Measurements from ENCODE around the gene UNC93A. TPM values are rescaled to one million over a fixed set of nuclear protein-coding genes. Genes with fewer than 3 reads are reported as not detected.
"Not testable (repeated sequence)": the region's sequence is repeated elsewhere in the genome, so short reads cannot be mapped to it uniquely, and the experiment has no call there.

Gene UNC93A
- polyA plus RNA-seq, 3 donors: not detected

- WGBS, 3 donors: 81 to 84% (median 84%) methylated on average over 22 of the region's 22 CpGs
- no peak overlapping the region for H3K27ac ChIP-seq (ENCODE audit: low read depth, low read length)
These were observed 12.8 kb downstream of the UNC93A start for GRCh38 chr6:167303675-167304625.

- H3K27ac ChIP-seq (ENCODE audit: low read depth, low read length): no peak overlapping the region
- 83 to 86% (median 85%) methylated on average over 2 of the region's 2 CpGs for WGBS, 3 donors
These were observed 13.8 kb downstream of the UNC93A start for GRCh38 chr6:167304912-167305311.

- no peak overlapping the region for H3K27ac ChIP-seq (ENCODE audit: low read depth, low read length)
These were observed 14.7 kb downstream of the UNC93A start for GRCh38 chr6:167305796-167306195.

GRCh38 chr6:167306401-167306998 is 15.4 kb downstream of the UNC93A start:
- 81 to 84% (median 84%) methylated on average over 15 of the region's 15 CpGs for WGBS, 3 donors
- no peak overlapping the region for H3K27ac ChIP-seq (ENCODE audit: low read depth, low read length)

More at GRCh38 chr6:167305796-167306195, 14.7 kb downstream of the UNC93A start:
- WGBS, 3 donors: 79 to 87% (median 85%) methylated on average over 18 of the region's 18 CpGs

- 82 to 90% (median 83%) methylated on average over 20 of the region's 20 CpGs for WGBS, 3 donors
- H3K27ac ChIP-seq (ENCODE audit: low read depth, low read length): no peak overlapping the region
These were observed 16.3 kb downstream of the UNC93A start for GRCh38 chr6:167307342-167307955.

GRCh38 chr6:167308207-167308606 is 17.1 kb downstream of the UNC93A start:
- H3K27ac ChIP-seq (ENCODE audit: low read depth, low read length): no peak overlapping the region
- 80 to 88% (median 84%) methylated on average over 5 of the region's 5 CpGs for WGBS, 3 donors

- 66 to 84% (median 75%) methylated on average over 15 to 16 of the region's 17 CpGs for WGBS, 3 donors
- not testable (repeated sequence) for H3K27ac ChIP-seq (ENCODE audit: low read depth, low read length)
These were observed 18.5 kb downstream of the UNC93A start for GRCh38 chr6:167309355-167310192.

GRCh38 chr6:167311286-167311685 is 20.2 kb downstream of the UNC93A start:
- WGBS, 3 donors: 56 to 78% (median 67%) methylated on average over 2 of the region's 2 CpGs
- H3K27ac ChIP-seq (ENCODE audit: low read depth, low read length): no peak overlapping the region

- H3K27ac ChIP-seq (ENCODE audit: low read depth, low read length): not testable (repeated sequence)
- 64 to 82% (median 75%) methylated on average over 6 of the region's 6 CpGs for WGBS, 3 donors
These were observed 20.6 kb downstream of the UNC93A start for GRCh38 chr6:167311691-167312090.

- H3K27ac ChIP-seq (ENCODE audit: low read depth, low read length): no peak overlapping the region
- WGBS, 3 donors: 69 to 73% (median 71%) methylated on average over 11 of the region's 11 CpGs
These were observed 23.2 kb downstream of the UNC93A start for GRCh38 chr6:167314180-167314821.

- WGBS, 3 donors: 74 to 83% (median 79%) methylated on average over 9 of the region's 9 CpGs
- no peak overlapping the region for H3K27ac ChIP-seq (ENCODE audit: low read depth, low read length)
These were observed 26.1 kb downstream of the UNC93A start for GRCh38 chr6:167317172-167317571.

- not testable (repeated sequence) for H3K27ac ChIP-seq (ENCODE audit: low read depth, low read length)
- WGBS, 3 donors: 91 to 96% (median 92%) methylated on average over 7 to 10 of the region's 10 CpGs
These were observed 27.2 kb downstream of the UNC93A start for GRCh38 chr6:167318354-167318753.

- not testable (repeated sequence) for H3K27ac ChIP-seq (ENCODE audit: low read depth, low read length)
- 56 to 92% (median 72%) methylated on average over 7 to 10 of the region's 10 CpGs for WGBS, 3 donors
These were observed 27.7 kb downstream of the UNC93A start for GRCh38 chr6:167318856-167319255.

GRCh38 chr6:167319856-167320753 is 29.0 kb downstream of the UNC93A start:
- WGBS, 3 donors: 81% methylated on average over 24 to 30 of the region's 32 CpGs; no CpG with 5 or more reads in 1 of the 3 donors
- not testable (repeated sequence) for H3K27ac ChIP-seq (ENCODE audit: low read depth, low read length)

GRCh38 chr6:167320754-167321056 is 29.6 kb downstream of the UNC93A start:
- WGBS, 3 donors: 55 to 73% (median 71%) methylated on average over 4 to 13 of the region's 13 CpGs

GRCh38 chr6:167321185-167321584 is 30.1 kb downstream of the UNC93A start:
- not testable (repeated sequence) for H3K27ac ChIP-seq (ENCODE audit: low read depth, low read length)
- 72 to 82% (median 80%) methylated on average over 6 to 9 of the region's 9 CpGs for WGBS, 3 donors

More at GRCh38 chr6:167320754-167321056, 29.6 kb downstream of the UNC93A start:
- H3K27ac ChIP-seq (ENCODE audit: low read depth, low read length): not testable (repeated sequence)

- WGBS, 3 donors: 81 to 90% (median 88%) methylated on average over 7 of the region's 7 CpGs
- H3K27ac ChIP-seq (ENCODE audit: low read depth, low read length): no peak overlapping the region
These were observed 32.0 kb downstream of the UNC93A start for GRCh38 chr6:167323111-167323510.

Data from adipose tissue (tissue), 3 donors.